Activated CD4-positive, alpha-beta T cell treated with anti-CD3 and anti-CD28 coated beads for 48 hours (primary cell): ENCODE data around the gene ADAMTS6.

Source experiments
- DNase-seq: peaks from one replicate; pipeline ENCODE4 v3.0.0-alpha.2; 2020

ADAMTS6 gene

DNA sequence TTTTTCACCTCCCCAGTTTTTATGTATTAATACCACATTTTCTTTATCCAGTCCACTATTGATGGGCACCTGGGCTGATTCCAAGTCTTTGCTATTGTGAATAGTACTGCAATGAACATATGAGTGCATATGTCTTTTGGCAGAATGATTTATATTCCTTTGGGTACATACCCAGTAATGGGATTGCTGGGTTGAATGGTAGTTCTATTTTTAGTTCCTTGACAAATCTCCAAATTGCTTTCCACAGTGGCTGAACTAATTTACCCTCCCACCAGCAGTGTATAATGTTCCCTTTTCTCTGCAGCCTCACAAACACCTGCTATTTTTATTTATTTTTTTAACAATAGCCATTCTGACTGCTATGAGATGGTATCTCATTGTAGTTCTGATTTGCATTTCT lies 340.2 kb downstream of the ADAMTS6 start:
- DNase-seq, result no peak

DNA sequence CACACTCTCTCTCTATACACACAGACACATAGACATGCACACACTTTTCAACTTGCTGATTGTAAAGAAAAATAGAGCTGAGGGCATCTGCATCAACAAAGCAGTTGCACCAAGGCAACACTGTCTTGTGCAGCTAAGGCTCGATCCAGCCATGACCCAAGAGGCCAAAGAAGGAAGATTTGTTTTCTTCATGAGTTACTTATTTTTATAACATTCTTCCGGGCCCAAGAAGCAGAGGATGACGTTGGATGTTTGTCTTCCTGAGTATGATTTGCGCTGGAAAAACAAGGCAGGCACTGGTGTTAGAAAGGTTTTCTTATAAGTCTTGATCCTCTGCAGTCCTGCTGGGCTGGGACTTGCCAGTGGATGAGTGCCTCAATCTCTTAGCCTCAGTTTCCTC lies 344.1 kb downstream of the ADAMTS6 start:
- DNase-seq, result no peak

DNA sequence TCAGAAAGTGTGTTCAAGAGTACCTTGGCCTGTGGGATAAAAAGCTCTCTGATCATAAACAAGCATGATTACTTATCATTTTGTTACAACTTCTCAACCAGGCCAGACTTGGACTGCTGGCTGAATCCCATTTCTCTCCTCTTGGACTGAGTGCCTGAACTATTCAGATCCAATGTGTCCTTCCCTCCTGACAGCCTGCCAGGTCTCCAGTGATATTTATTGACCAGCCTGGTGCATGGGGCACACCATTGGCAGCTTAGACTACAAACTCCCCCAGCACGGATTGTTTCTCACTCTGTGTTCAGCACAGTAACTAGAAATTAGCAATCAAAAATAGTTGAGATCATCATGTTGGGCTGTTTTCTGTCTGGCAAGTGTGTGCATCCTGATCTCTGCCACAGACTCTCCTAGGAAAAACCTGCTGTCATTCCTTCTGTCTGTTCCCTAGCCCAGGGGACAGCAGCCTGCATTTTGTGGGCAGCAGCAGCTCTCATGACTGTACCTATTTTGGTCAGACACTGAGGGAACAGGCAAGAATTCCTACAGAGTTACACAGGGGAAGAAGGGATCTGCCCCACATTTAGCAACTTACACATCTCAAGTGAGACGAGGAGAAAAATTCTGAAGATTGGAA lies 348.1 kb downstream of the ADAMTS6 start:
- no peak for DNase-seq

DNA sequence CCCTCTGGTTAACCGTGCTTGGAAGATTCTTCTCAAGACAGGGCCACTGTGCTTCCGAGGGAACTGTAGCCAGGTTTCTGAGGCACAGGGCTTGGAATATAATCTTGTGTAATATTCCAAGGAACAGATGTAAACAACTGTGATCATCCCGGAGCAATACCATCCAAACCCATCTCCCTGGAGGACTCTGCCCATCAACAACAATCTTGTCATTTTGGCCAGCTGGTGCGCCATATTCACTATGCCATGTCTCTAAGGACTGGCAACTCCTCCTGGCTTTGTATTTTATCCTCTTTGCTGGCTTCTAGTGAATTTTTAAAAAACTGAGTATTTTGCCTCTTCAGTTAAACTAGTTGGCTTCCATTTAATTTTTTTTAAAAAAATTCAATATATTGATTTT lies 349.3 kb downstream of the ADAMTS6 start:
- no peak for DNase-seq

DNA sequence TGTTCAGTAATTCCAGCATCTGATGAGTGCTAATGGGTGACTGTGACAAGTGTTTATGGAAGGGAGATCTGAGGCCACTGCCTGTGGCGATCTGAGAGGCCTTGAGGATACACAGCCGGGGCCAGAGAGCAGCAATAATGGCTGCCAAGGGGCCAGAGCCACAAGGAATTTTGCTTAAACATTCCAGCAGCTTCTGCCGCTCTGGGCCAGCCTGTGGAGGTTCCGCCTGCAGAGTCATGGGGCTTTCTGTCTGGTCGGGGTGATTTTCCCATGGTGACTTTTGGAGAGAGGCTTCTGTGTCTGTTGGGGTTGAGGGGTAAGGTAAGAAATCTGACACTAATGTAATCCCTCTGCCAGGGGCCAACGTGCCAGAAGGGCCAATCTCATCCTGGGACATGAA lies 353.5 kb downstream of the ADAMTS6 start:
- DNase-seq, result no peak

DNA sequence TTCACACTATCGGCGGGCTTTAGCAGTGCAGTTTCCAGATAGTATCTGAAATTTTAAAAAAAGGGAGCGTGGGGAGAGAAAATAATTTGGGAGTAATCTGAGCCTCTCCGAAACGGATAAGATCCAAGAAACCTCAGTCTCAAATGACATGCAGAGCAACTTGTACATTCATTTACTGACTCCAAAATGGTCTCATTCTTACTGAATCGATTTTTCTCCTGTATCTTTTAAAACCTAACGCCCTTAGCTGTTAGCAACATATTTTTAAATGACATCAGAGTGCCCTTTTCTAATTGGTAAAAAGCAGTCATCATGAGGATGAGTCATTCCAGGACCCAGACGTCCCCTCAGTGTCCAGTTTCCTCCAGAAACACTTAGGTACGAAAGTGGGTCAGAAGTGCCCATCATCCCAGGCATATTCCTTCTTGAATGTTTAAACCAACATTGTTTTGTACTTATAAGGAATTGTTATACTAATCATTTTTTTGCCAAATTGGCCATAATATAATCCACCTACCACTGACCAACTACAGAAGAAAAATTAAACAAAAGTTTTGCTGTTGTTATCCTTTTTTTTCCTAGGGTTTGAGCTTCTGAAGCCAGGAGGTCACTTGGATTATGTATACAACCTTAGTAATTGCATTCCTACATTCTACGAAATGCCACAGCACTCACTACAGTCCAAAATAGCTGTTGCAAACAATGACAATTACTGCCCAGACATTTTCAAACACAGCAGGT lies 354.4 kb downstream of the ADAMTS6 start:
- DNase-seq, result no peak

DNA sequence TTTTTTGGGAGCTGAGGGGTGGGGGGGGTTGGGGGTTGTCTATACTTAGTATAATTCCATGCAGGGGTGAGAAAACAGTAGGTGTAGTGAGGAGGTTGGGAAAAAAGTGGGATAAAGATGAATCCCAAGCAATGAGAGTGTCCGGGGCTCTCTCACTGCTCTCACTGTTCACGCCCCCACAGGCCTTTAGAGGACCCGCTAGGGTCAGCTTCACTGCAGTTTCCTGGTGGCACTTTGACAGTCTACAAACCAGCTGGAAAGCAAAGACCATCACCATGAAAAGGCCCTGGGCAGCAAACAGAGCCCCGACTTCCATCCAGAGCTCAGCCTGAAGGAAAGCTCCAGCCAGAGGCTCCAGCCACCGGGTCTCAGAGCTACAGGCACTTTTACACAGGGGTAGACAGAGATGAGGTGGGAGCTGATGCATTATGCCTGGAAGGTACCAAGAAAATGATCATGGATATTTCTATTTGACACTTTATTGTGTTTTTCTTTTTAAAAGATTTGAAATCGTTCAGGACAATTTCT lies 355.1 kb downstream of the ADAMTS6 start:
- DNase-seq, result no peak

DNA sequence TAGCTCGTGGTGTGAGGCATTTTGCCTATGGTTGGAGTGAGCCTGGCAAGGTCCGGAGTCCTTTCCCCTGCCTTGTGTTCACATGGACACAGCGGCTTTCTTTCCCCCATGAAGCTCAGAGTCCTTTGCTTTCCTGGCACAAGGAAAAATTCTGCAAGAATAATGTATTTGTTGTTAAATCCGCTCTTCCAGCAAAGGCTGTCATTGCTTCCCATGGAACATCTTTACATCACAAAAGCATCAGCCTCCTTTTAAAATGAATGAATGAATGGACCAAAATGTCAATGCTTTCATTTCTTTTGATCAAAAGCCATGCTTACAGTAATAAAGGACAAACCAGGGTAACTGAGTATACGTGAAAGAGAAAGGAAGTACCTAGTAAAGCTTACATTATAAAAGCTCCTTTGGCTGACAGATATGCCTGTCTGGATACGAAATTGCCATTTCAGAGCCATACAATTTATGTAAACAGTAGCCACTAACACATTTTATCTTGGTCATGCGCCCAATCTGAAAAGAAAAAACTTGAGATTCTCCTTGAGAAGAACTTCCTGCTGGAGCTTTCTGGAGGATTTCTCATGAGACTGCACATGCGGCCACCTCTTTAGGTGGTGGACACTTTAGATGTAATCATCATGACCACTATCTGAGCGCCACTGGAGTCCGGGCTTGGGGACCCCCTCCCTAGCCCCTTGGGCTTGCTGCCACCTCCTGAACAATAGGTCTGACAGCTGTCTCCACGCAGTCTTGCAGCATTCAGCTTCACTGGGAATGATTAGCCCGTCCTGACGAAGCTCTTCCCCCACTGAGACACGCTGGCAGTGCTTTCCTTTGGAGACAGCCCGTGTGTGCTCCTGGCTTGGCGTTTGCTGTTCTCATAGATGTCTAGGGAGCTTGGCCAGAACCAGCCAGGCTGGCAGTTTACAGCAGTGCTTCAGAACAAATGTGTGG lies 355.9 kb downstream of the ADAMTS6 start:
- DNase-seq, result no peak

DNA sequence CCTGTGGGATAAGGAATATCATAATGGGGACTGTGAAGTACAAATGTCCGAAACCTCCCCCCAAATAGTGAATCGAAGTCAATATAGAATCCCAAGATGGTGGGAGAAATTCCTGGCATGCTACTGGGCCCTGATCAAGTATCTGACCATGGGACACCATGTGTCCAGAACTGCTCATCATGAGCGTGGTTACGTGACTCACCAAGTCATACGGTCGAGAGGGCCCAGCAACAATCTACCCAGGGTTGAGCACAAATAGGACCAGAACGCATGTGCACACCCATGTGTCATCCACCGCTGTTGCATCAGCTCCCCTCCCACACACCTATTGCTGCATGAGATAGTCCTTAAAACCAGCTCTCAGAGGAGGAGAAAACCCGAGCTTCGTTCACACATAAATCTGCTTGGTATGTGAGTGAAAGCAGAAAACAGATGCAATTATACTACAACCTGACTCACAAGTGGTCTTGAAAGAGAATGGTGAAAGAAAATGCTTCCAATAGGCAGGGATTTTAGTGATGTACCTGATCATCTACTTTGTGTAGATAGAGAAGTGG lies 359.8 kb downstream of the ADAMTS6 start:
- peak; percentile 38 for DNase-seq

DNA sequence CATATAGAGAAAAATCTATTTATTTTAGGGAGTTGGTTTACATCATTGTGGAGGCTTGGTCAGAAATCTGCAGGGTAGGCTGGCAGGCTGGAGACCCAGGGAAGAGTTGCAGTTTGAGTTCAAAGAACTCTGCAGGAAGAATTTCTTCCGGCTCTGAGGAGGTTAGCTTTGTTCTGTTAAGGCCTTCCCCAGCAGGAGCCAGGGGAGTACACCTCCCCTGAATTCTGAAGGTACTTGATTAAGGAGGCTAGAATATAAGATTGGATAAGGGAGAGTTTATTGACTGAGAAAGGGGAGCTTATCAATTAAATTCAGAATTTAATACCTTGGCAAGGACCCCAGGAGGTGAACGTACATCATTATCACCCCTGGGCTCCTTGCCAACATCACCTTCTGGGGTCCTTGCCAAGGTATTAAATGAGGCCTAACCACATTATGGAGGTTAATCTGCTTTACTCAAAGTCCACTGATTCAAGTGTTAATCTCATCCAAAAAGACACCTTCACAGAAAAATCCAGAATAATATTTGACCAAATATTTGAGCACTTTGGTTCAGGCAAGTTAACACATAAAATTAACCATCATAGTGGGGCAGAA lies 361.3 kb downstream of the ADAMTS6 start:
- no peak for DNase-seq

DNA sequence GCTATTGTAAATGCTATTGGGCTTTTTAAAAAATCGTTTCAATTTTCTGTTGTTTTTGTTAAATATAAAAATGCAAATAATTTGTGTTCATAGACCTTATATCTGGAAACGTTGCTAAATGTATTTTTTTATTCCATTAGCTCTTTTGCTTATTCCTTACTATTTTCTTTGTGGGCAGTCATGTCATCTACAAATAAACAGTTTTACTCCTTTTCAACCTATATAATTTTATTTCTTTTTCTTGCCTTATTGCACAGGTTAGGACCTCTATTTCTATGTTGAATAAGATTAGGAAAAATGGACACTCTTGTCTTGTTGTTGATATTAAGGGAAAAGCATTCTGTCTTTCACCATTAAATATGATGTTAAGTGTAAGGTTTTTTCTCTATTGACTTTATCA lies 364.2 kb downstream of the ADAMTS6 start:
- DNase-seq, result no peak

DNA sequence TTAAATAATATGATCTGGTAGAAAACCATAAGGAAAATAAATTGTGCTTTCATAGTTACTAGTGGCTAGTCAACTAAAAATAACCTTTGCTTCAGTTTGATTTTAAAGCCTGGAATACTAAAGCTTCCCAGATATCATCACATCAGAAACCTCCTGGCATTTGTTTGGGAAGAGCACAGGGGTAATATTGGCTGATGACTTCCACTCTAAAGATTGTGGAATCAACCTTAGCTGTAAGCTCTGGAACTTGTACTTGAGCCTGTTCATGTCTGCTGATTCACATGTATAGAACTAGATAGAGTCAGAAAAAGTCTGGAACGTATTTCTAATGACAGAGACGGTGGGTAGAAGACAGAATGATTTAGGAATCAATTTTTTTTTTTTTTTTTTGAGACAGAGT lies 367.9 kb downstream of the ADAMTS6 start:
- no peak for DNase-seq

DNA sequence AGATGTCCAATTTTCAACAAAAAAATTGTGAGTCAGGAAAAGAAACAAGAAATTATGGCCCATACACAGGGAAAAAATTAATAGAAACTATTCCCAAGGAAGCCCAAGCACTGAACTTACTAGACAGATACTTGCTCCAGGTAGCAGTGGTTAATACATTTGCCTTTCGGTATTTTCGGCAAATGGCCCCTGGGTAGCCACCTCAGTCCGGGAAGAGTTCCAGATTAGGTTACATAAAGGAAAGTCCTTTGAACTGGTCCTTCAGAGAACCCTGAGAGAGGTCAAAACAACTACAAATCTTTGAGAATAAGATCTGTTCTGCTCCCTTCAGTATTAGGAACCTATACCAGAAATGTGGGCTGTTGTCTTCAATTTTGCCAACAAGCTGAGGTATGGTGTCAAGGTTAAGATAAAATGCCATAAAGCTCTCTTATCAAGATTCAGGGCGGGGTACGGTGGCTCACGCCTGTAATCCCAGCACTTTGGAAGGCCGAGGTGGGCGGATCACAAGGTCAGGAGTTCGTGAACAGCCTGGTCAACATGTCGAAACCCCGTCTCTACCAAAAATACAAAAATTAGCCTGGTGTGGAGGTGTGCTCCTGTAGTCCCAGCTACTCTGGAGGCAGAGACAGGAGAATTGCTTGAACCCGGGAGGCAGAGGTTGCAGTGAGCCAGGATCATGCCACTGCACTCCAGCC lies 369.6 kb downstream of the ADAMTS6 start:
- DNase-seq, result no peak

DNA sequence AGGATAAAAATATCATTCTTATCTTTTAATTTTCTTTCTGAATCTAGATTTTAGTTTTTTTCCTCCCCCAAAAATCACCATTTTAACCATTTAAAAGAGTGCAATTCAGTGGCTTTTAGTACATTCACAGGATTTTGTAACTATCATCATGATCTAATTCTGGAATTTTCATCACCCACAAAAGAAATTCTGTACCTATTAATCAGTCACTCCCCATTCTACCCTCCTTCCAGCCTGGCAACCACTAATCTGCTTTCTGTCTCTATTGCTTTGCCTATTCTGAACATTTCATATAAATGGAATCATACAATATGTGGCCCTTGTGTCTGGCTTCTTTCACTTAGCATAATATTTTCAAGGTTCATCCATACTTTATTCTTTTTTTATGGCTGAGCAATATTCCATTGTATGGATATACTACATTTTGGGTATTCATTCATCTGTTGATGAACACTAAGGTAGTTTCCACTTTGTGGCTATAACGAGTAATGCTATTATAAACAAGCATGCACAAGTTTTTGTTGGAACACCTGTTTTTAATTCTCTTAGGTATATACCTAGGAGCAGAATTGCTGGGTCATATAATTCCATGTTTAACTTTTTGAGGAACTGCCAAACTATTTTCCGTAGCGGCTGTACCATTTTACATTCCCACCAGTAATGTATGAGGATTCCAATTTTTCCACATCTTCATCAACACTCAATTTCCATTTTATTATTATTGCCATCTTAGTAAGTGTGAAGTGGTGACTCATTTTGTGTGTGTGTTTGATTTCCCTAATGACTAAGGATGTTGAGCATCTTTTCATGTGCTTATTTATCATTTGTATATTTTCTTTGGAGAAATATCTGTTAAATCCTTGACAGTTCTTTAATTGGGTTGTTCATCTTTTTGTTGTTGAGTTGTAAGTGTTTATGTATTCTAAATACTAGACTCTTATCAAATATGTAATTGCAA lies 372.7 kb downstream of the ADAMTS6 start:
- no peak for DNase-seq

DNA sequence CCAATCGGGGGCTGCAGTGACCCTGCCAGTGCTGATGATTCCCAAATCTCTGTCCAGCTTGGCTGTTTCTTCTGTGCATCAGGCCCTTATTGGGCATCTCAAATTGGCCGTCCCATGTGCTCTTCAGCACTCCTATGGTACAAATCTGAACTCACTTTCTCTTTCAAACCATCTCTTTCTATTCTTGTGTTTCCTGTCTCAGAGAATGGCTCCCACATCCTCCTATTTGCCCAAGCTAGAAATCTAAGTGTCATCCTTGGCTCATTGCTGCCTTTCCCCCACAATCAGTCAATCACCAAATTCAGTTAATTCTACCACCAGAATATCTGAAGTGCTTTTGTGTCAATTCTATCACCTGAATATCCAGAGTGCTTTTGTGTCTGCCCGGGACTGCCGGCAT lies 376.4 kb downstream of the ADAMTS6 start:
- DNase-seq, result no peak

DNA sequence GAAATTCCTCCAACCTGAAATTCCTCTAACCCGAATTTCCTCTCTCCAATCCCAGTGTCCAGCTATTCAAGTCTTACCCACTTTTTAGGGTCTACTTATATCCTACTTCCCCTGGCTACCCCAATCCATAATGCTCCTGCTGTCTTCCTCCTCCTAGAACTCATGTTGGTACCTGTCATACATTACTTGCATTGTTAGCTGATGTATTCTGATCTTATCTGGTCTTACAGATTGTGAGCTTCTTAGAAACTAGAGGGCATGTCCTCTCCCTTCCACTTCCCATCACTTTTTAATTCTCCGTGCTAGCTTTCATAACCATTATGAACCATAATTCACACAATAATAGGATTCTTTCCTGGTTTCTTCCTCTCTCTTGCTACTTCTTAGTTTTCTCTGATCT lies 376.9 kb downstream of the ADAMTS6 start:
- no peak for DNase-seq

DNA sequence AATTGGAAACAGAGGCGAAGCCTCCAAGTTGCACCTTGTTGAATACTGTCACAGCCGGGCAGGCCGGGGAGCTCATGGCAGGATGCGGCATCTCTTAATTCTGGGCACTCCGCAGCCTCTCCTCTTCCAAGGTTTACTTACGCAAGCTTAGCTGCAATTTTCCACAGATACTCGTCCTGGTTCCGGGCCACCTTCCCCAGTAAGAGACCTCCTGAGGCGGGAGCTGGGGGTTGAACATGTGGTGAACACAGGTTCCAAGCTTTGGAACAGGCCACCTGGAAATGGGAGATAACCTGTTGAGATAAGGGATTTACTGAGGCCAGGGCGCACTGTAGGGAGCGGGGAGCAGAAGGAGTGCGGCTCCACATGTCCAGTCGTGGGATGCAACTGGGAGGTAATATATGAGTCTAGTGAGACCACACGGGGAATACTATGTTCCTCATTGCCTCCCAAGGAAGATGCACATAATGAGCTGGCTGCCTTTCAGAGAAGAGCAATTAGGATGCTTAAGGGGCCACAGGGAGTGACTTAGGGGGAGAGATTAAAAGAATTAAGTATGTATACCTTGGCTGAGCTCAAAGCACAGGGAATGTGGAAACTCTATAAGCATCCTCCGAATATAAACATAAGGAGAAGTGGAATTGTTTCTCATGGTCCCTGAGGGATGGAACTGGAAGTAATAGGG lies 377.8 kb downstream of the ADAMTS6 start:
- DNase-seq, result peak; percentile 6

DNA sequence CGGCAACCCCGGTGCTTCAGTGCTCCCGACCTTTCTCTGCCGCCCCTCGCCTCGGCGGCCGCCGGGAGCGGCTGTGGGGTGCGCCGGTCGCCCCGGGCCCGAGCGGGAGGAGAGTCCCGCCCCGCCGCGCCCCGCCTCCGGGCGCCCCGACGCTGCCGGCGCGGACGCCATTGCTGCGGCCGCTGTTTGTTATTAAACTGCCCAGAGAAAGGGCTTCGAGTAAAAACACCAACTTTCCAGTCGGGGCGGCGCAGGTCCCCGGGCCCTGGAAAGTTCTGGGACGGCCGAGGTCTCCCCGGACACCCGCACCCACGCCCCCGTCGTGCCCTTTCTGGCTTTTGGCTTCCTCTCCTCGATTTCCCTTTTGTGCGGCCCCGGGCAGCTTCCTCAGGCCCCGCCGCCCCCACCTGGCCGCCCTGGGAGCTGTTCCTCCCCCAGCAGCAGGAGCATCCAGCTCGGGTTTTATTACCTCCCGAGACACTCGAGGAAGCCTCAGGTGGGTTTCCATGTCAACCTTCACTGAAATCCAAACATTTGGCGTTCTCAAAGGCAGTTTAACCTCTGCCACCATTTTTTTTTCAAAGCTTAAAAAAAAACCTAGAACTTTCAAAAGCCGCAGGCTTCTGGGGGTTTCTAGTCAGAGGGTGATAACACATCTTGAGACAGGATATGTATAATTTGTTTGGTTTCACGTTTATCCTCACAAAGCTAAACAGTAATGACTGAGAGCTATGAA lies 378.6 kb downstream of the ADAMTS6 start:
- DNase-seq, result peak; percentile 43

DNA sequence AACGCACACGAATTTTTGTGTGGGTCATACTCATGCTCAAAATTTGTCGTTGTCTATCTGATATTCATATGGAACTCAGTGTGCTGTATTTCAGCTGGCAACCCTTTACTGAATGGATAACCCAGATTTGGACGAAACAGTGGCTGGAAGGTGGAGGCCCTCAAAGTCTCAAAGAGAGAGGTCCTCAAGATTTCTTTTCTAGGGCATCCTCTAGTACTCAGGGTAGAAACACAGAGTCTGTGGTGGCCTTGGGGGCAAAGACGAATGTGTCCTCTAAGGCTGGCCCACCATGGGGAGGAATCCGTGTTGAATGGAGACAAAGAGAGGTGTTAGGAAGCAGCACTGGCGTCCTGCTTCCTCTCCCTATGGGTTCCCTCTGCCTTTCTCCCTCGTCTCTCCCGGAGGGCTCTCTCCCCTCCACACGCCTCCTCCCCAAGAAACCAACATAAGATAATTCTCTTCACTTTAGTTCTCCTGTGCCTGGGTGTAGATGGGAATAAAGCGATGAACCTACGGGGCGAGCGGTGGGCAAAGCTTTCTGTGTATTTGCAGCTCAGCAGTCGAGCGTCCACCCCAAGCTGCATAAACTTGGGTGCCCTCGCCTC lies 379.2 kb downstream of the ADAMTS6 start:
- DNase-seq, result no peak
